ENCODE data around the gene LRRC27.

GRCh38 chr10:132351611-132352010 lies 19.6 kb downstream of the LRRC27 start:
- no peak for TF ChIP-seq CTCF (IDR thresholded peaks at IDR 0.05)
- no peak for TF ChIP-seq POLR2A (IDR thresholded peaks at IDR 0.05)
